Measurements from ENCODE around the gene MAGEC1. TPM values are rescaled to one million over a fixed set of nuclear protein-coding genes. Genes with fewer than 3 reads are reported as not detected.

The MAGEC1 gene
- total RNA-seq, 1 experiment from 2014 or later: not detected

DNA sequence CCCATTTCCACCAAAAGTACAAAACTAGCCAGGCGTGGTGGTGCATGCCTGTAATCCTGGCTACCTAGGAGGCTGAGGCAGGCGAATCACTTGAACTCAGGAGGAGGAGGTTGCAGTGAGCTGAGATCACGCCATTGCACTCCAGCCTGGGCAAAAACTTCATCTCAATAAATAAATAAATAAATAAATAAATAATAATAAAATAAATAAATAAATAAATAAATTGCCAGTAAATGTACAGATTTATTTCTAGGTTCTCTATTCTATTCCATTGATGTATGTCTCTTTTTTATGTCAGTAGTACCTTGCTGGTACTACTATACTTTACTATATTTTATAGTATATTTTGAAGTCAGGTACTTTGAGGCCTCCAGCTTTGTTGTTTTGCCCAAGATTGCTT lies 43.7 kb downstream of the MAGEC1 start:
- TF ChIP-seq CTCF (conservative IDR thresholded peaks at IDR 0.05): no peak
- Histone ChIP-seq H3K27me3 (ENCODE audit: insufficient read depth, low read length) (no peaks in the 10 kb centered on the region), H3K4me1 (ENCODE audit: insufficient read depth, low read length) (no peaks in the 10 kb centered on the region), H2AFZ (ENCODE audit: low read length) (no peak overlapping the region), H2BK15ac (ENCODE audit: low read depth, low read length) (no peak overlapping the region), H3K18ac (ENCODE audit: insufficient read length, low read depth, low read length) (no peak overlapping the region), H4K91ac (ENCODE audit: insufficient read length, low read depth, low read length) (no peak overlapping the region), H2BK120ac (ENCODE audit: low read depth, low read length, poor library complexity, severe bottlenecking) (no peak overlapping the region), H3K9ac (ENCODE audit: extremely low read depth, insufficient read length, low read length) (no peak overlapping the region), H2BK12ac (ENCODE audit: insufficient read length, low read depth, low read length) (no peak overlapping the region), H3K27ac (ENCODE audit: insufficient read length, low read depth, low read length) (no peak overlapping the region), H3K23me2 (ENCODE audit: insufficient read length, low read depth, low read length, poor library complexity, severe bottlenecking) (no peaks in the 10 kb centered on the region), H3K79me1 (ENCODE audit: insufficient read depth, low read depth, low read length, poor library complexity, severe bottlenecking) (no peaks in the 10 kb centered on the region), H4K8ac (replicated peaks; ENCODE audit: insufficient read length, low read depth, low read length) (no peak overlapping the region), H4K5ac (ENCODE audit: insufficient read length, low read depth, low read length) (no peak overlapping the region), H3K4ac (ENCODE audit: low read depth, low read length) (no peak overlapping the region), H2BK5ac (ENCODE audit: insufficient read length, low read length) (no peak overlapping the region), H3K79me2 (ENCODE audit: insufficient read depth, low read length) (no peaks in the 10 kb centered on the region), H4K20me1 (ENCODE audit: control insufficient read depth, insufficient read depth, insufficient read length) (no peaks in the 10 kb centered on the region), H2AK5ac (ENCODE audit: insufficient read length, low read length) (no peak overlapping the region), H2BK20ac (ENCODE audit: low read depth, low read length, poor library complexity, severe bottlenecking) (no peak overlapping the region), H3K56ac (ENCODE audit: insufficient read length, low read depth, low read length) (no peak overlapping the region), H3K23ac (ENCODE audit: insufficient read length, low read depth, low read length) (no peak overlapping the region), H3K4me2 (ENCODE audit: insufficient read depth, insufficient read length, low read length) (no peak overlapping the region), H3T11ph (ENCODE audit: low read length) (no peak overlapping the region), H3K14ac (ENCODE audit: insufficient read depth, low read length) (no peak overlapping the region), H3K9me3 (ENCODE audit: control insufficient read depth, low read depth, low read length) (peaks cover 5% of the 10 kb centered on the region)
- no CpG with 5 or more reads among the region's 3 CpGs for WGBS (ENCODE audit: extremely low coverage, insufficient read length, low lambda C conversion rate)
- no peak overlapping the region for H3K27ac Mint-ChIP-seq
- peaks cover 43 to 49% of the 10 kb centered on the region in 2 experiments for H3K9me3 Mint-ChIP-seq
- H3K36me3 Mint-ChIP-seq (ENCODE audit: insufficient read depth in 1 of 3, low read depth in 3 of 3): peaks cover 0 to 6% (median 0%) of the 10 kb centered on the region in 3 experiments; a peak in 2 of 7 replicates
- H3K27me3 Mint-ChIP-seq (ENCODE audit: low read depth): no peaks in the 10 kb centered on the region
- no peaks in the 10 kb centered on the region for H3K4me1 Mint-ChIP-seq
- no peak overlapping the region for H3K4me3 Mint-ChIP-seq
- no peak for DNase-seq

Measured in H9 (cell line).